ENCODE measurements around the gene NCR3LG1. TPM values are rescaled to one million over a fixed set of nuclear protein-coding genes. Genes with fewer than 3 reads are reported as not detected.

NCR3LG1 gene
- total RNA-seq, 1 experiment from 2014 or later: 2.0 TPM

DNA sequence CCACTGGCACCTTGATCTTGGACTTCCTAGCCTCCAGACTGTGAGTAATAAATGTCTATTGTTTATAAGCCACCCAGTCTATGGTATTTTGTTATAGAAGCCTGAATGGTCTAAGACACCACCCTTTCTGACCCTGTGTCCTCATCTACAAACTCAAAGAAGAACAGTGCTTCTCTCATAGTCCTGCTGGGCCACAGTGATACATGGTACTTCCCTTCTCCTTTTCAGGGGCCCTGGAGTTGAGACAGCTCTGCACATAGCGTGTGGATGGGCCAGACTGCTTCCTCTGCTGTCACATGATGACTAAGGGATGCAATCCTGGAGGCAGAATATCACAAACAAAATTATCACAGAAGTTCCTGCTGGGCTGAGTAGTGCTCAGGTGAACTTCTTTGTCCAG, 31.9 kb downstream of the NCR3LG1 start (continued):
- TF ChIP-seq, protein P1, sequence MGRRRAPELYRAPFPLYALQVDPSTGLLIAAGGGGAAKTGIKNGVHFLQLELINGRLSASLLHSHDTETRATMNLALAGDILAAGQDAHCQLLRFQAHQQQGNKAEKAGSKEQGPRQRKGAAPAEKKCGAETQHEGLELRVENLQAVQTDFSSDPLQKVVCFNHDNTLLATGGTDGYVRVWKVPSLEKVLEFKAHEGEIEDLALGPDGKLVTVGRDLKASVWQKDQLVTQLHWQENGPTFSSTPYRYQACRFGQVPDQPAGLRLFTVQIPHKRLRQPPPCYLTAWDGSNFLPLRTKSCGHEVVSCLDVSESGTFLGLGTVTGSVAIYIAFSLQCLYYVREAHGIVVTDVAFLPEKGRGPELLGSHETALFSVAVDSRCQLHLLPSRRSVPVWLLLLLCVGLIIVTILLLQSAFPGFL (CRISPR knock-in tag; IDR thresholded peaks at IDR 0.05; ENCODE audit: borderline replicate concordance): no peak
- TF ChIP-seq FOXJ3 (CRISPR knock-in tag; IDR thresholded peaks at IDR 0.05; ENCODE audit: borderline replicate concordance) (no peak), TEAD1 (CRISPR knock-in tag; IDR thresholded peaks at IDR 0.05) (no peak)
- TF ChIP-seq, protein P2, sequence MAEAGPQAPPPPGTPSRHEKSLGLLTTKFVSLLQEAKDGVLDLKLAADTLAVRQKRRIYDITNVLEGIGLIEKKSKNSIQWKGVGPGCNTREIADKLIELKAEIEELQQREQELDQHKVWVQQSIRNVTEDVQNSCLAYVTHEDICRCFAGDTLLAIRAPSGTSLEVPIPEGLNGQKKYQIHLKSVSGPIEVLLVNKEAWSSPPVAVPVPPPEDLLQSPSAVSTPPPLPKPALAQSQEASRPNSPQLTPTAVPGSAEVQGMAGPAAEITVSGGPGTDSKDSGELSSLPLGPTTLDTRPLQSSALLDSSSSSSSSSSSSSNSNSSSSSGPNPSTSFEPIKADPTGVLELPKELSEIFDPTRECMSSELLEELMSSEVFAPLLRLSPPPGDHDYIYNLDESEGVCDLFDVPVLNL (CRISPR knock-in tag; IDR thresholded peaks at IDR 0.05; ENCODE audit: borderline replicate concordance, low read depth): no peak
- TF ChIP-seq, protein P3, sequence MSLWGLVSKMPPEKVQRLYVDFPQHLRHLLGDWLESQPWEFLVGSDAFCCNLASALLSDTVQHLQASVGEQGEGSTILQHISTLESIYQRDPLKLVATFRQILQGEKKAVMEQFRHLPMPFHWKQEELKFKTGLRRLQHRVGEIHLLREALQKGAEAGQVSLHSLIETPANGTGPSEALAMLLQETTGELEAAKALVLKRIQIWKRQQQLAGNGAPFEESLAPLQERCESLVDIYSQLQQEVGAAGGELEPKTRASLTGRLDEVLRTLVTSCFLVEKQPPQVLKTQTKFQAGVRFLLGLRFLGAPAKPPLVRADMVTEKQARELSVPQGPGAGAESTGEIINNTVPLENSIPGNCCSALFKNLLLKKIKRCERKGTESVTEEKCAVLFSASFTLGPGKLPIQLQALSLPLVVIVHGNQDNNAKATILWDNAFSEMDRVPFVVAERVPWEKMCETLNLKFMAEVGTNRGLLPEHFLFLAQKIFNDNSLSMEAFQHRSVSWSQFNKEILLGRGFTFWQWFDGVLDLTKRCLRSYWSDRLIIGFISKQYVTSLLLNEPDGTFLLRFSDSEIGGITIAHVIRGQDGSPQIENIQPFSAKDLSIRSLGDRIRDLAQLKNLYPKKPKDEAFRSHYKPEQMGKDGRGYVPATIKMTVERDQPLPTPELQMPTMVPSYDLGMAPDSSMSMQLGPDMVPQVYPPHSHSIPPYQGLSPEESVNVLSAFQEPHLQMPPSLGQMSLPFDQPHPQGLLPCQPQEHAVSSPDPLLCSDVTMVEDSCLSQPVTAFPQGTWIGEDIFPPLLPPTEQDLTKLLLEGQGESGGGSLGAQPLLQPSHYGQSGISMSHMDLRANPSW (CRISPR knock-in tag; conservative IDR thresholded peaks at IDR 0.05; ENCODE audit: low read depth): no peak

DNA sequence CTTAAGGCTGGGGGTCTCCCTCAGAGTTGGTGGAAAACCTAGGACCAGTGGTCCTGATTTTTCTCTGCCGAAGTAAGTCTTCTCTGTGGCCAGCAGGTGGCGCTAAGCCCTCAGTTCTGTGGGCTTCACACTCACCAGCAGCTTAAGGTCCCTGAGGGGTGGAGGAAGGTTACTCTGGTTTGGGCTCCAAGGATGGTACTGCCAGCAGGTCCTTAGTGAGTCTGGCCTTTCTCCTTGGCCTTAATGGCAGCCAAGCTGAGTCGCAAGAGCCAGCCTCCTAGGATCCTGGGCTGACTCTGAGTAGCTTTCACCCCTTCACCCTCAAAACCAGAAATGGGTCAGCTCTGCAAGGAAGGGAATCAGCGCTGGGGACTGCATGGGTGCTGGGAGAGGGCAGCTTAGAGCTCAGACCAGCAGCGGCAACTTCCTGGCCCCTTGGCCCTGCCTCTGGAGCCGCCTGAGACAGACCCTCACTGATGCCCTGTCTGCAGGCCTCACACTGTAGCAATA, 32.5 kb downstream of the NCR3LG1 start:
- TF ChIP-seq, protein P4, sequence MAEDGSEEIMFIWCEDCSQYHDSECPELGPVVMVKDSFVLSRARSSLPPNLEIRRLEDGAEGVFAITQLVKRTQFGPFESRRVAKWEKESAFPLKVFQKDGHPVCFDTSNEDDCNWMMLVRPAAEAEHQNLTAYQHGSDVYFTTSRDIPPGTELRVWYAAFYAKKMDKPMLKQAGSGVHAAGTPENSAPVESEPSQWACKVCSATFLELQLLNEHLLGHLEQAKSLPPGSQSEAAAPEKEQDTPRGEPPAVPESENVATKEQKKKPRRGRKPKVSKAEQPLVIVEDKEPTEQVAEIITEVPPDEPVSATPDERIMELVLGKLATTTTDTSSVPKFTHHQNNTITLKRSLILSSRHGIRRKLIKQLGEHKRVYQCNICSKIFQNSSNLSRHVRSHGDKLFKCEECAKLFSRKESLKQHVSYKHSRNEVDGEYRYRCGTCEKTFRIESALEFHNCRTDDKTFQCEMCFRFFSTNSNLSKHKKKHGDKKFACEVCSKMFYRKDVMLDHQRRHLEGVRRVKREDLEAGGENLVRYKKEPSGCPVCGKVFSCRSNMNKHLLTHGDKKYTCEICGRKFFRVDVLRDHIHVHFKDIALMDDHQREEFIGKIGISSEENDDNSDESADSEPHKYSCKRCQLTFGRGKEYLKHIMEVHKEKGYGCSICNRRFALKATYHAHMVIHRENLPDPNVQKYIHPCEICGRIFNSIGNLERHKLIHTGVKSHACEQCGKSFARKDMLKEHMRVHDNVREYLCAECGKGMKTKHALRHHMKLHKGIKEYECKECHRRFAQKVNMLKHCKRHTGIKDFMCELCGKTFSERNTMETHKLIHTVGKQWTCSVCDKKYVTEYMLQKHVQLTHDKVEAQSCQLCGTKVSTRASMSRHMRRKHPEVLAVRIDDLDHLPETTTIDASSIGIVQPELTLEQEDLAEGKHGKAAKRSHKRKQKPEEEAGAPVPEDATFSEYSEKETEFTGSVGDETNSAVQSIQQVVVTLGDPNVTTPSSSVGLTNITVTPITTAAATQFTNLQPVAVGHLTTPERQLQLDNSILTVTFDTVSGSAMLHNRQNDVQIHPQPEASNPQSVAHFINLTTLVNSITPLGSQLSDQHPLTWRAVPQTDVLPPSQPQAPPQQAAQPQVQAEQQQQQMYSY (CRISPR knock-in tag; IDR thresholded peaks at IDR 0.05): peak; percentile 70
- TF ChIP-seq PRRX2 (CRISPR knock-in tag; IDR thresholded peaks at IDR 0.05) (no peak), MXD4 (CRISPR knock-in tag; IDR thresholded peaks at IDR 0.05; ENCODE audit: borderline replicate concordance) (no peak)
- TF ChIP-seq, protein P5, sequence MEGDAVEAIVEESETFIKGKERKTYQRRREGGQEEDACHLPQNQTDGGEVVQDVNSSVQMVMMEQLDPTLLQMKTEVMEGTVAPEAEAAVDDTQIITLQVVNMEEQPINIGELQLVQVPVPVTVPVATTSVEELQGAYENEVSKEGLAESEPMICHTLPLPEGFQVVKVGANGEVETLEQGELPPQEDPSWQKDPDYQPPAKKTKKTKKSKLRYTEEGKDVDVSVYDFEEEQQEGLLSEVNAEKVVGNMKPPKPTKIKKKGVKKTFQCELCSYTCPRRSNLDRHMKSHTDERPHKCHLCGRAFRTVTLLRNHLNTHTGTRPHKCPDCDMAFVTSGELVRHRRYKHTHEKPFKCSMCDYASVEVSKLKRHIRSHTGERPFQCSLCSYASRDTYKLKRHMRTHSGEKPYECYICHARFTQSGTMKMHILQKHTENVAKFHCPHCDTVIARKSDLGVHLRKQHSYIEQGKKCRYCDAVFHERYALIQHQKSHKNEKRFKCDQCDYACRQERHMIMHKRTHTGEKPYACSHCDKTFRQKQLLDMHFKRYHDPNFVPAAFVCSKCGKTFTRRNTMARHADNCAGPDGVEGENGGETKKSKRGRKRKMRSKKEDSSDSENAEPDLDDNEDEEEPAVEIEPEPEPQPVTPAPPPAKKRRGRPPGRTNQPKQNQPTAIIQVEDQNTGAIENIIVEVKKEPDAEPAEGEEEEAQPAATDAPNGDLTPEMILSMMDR (IDR thresholded peaks at IDR 0.05): peak; percentile 93
- ATAC-seq: peak; percentile 71
- peak; percentile 84 for DNase-seq (ENCODE audit: low spot score)
- Mint-ChIP-seq H3K4me3 (no peak overlapping the region), H3K4me1 (no peaks in the 10 kb centered on the region), H3K27ac (no peak overlapping the region), H3K9me3 (peaks cover 5% of the 10 kb centered on the region), H3K36me3 (peaks cover 14% of the 10 kb centered on the region), H3K27me3 (ENCODE audit: low read depth) (peaks cover 7% of the 10 kb centered on the region)
- ChIA-PET POLR2A (interaction anchor here (0.6 to 0.8 kb wide), 2 partner anchors 94 to 159 kb away, joined by 3 to 7 read pairs; no protein-coding TSS in a partner anchor), CTCF (interaction anchor here (0.5 to 8.0 kb wide), 36 partner anchors 9 to 583 kb away, joined by 3 to 203 read pairs (median 5); partner anchors contain the start of genes ABCC8, MYOD1 and OTOG)

DNA sequence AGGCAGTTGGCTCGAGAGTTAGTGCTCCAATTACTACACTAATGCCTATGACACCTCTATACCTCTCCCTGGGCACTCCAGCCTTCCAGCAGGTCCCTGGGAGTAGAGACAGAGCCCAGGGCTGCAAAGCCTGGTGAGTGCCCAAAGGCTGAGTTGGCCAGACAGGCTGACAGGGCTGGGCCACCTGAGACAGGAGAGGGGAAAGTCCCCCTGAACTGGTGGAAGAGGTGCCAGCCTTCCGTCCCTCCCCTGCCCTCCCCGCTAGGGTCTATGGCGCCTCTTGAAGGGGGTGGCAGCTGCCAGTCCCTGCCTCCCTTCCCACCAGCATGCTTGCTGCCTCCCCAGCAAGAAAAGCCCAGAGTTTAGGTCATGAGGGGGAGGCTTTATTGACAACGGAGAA, 33.9 kb downstream of the NCR3LG1 start:
- Mint-ChIP-seq H3K4me3 (no peak overlapping the region), H3K36me3 (peaks cover 10% of the 10 kb centered on the region; the same call in 1 of the 2 replicates), H3K27ac (no peak overlapping the region), H3K4me1 (peaks cover 6% of the 10 kb centered on the region), H3K27me3 (ENCODE audit: low read depth) (peaks cover 13% of the 10 kb centered on the region), H3K9me3 (no peaks in the 10 kb centered on the region)
- ATAC-seq: no peak
- DNase-seq (ENCODE audit: low spot score): no peak
- ChIA-PET CTCF (interaction anchor here (2.9 to 8.0 kb wide), 4 partner anchors 90 to 142 kb away, joined by 13 to 203 read pairs (median 52); partner anchors contain the start of gene ABCC8), POLR2A (no interaction called here)
- TF ChIP-seq CBFB (CRISPR knock-in tag; IDR thresholded peaks at IDR 0.05; ENCODE audit: low read depth) (no peak), NFYB (CRISPR knock-in tag; conservative IDR thresholded peaks at IDR 0.05; ENCODE audit: low read depth) (no peak), KAT7 (CRISPR knock-in tag; IDR thresholded peaks at IDR 0.05; ENCODE audit: borderline replicate concordance) (no peak), OVOL2 (CRISPR knock-in tag; IDR thresholded peaks at IDR 0.05; ENCODE audit: borderline replicate concordance) (no peak)
- TF ChIP-seq, protein P4 (CRISPR knock-in tag; IDR thresholded peaks at IDR 0.05): no peak
- TF ChIP-seq, protein P6, sequence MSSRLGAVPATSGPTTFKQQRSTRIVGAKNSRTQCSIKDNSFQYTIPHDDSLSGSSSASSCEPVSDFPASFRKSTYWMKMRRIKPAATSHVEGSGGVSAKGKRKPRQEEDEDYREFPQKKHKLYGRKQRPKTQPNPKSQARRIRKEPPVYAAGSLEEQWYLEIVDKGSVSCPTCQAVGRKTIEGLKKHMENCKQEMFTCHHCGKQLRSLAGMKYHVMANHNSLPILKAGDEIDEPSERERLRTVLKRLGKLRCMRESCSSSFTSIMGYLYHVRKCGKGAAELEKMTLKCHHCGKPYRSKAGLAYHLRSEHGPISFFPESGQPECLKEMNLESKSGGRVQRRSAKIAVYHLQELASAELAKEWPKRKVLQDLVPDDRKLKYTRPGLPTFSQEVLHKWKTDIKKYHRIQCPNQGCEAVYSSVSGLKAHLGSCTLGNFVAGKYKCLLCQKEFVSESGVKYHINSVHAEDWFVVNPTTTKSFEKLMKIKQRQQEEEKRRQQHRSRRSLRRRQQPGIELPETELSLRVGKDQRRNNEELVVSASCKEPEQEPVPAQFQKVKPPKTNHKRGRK (CRISPR knock-in tag; IDR thresholded peaks at IDR 0.05; ENCODE audit: borderline replicate concordance): no peak
